Measurements from ENCODE around the gene KRTAP2-4.

Gene KRTAP2-4

DNA sequence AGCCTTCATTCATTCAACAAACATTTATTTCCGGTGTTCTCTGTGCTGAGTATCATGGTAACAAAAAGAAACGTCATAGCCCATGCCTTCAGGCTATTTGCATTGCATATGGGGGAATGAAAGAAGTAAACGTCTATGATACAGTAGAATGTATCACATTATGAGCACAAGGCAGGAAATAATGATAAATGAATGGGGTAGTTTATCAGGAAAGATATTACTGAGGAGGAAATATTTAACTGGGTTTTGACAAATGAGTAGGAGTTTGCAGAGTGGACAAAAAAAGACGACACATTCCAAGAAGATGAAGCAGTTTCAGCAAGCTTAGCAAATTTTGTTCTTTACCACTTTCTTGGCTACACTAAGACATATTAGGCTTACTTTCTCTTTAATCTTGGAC, 16.9 kb upstream of the KRTAP2-4 start:
- Histone ChIP-seq H3K4me2 (ENCODE audit: low read length) (no peak overlapping the region), H3K4me3 (ENCODE audit: low read depth, low read length, poor library complexity, severe bottlenecking) (no peak overlapping the region), H3K27me3 (ENCODE audit: insufficient read depth, low read length) (no peaks in the 10 kb centered on the region), H3K9me3 (ENCODE audit: low read length) (no peaks in the 10 kb centered on the region), H3K79me2 (ENCODE audit: insufficient read depth, low read length) (no peaks in the 10 kb centered on the region), H3K9ac (ENCODE audit: low read length) (no peak overlapping the region), H3K27ac (ENCODE audit: low read depth, low read length, poor library complexity, severe bottlenecking) (no peak overlapping the region), H3K9me2 (ENCODE audit: low read depth, low read length) (no peaks in the 10 kb centered on the region), H3K4me1 (ENCODE audit: insufficient read depth, low read length, severe bottlenecking) (no peaks in the 10 kb centered on the region), H2AFZ (ENCODE audit: low read length) (no peak overlapping the region), H3F3A (ENCODE audit: insufficient read depth, low read length) (no peaks in the 10 kb centered on the region), H4K20me1 (ENCODE audit: insufficient read depth, low read length) (no peaks in the 10 kb centered on the region), H3K36me3 (ENCODE audit: insufficient read depth, low read length) (no peaks in the 10 kb centered on the region)
- TF ChIP-seq, protein P1, sequence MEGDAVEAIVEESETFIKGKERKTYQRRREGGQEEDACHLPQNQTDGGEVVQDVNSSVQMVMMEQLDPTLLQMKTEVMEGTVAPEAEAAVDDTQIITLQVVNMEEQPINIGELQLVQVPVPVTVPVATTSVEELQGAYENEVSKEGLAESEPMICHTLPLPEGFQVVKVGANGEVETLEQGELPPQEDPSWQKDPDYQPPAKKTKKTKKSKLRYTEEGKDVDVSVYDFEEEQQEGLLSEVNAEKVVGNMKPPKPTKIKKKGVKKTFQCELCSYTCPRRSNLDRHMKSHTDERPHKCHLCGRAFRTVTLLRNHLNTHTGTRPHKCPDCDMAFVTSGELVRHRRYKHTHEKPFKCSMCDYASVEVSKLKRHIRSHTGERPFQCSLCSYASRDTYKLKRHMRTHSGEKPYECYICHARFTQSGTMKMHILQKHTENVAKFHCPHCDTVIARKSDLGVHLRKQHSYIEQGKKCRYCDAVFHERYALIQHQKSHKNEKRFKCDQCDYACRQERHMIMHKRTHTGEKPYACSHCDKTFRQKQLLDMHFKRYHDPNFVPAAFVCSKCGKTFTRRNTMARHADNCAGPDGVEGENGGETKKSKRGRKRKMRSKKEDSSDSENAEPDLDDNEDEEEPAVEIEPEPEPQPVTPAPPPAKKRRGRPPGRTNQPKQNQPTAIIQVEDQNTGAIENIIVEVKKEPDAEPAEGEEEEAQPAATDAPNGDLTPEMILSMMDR (IDR thresholded peaks at IDR 0.05; ENCODE audit: low read length): no peak
- TF ChIP-seq EZH2 (IDR thresholded peaks at IDR 0.05; ENCODE audit: borderline replicate concordance, low read length): no peak

- no peaks in the 10 kb centered on the region for H3F3A ChIP-seq (ENCODE audit: insufficient read depth, low read length)
- no peak overlapping the region for H2AFZ ChIP-seq (ENCODE audit: low read length)
- H3K4me1 ChIP-seq (ENCODE audit: insufficient read depth, low read length, severe bottlenecking): no peaks in the 10 kb centered on the region
- H3K9ac ChIP-seq (ENCODE audit: low read length): no peak overlapping the region
- no peak overlapping the region for H3K4me2 ChIP-seq (ENCODE audit: low read length)
- H3K27me3 ChIP-seq (ENCODE audit: insufficient read depth, low read length): no peaks in the 10 kb centered on the region
- H3K9me3 ChIP-seq (ENCODE audit: low read length): no peaks in the 10 kb centered on the region
- no peak overlapping the region for H3K4me3 ChIP-seq (ENCODE audit: low read depth, low read length, poor library complexity, severe bottlenecking)
- H3K36me3 ChIP-seq (ENCODE audit: insufficient read depth, low read length): no peaks in the 10 kb centered on the region
- no peaks in the 10 kb centered on the region for H3K79me2 ChIP-seq (ENCODE audit: insufficient read depth, low read length)
- no peaks in the 10 kb centered on the region for H4K20me1 ChIP-seq (ENCODE audit: insufficient read depth, low read length)
- H3K27ac ChIP-seq (ENCODE audit: low read depth, low read length, poor library complexity, severe bottlenecking): no peak overlapping the region
- TF ChIP-seq, protein P1 (IDR thresholded peaks at IDR 0.05; ENCODE audit: low read length): no peak
- TF ChIP-seq EZH2 (IDR thresholded peaks at IDR 0.05; ENCODE audit: borderline replicate concordance, low read length): no peak
- no peaks in the 10 kb centered on the region for H3K9me2 ChIP-seq (ENCODE audit: low read depth, low read length)
Measured at GRCh38 chr17:41076788-41077187, 11.1 kb upstream of the KRTAP2-4 start.

DNA sequence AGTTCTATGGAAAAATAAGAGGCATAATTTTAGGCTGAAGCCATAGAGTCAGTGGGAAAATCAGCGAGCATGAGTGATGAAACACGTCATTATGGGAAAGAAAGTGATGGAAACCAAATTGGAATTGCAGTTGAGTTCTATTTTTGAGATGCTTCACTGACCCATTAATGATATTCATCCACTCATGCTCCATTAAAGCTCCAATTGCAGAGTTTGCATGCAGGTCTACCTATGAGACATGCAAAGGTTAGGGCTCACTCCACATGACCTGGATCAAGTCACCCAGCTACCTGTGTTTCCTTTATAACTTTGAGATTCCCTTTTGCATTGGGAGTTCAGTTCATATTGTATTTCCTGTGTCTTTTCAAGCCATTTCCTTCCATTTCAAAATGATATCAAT, 8.0 kb upstream of the KRTAP2-4 start:
- no peak overlapping the region for H3K4me2 ChIP-seq (ENCODE audit: low read length)
- H3K36me3 ChIP-seq (ENCODE audit: insufficient read depth, low read length): no peaks in the 10 kb centered on the region
- H3F3A ChIP-seq (ENCODE audit: insufficient read depth, low read length): no peaks in the 10 kb centered on the region
- no peak overlapping the region for H3K9ac ChIP-seq (ENCODE audit: low read length)
- H3K4me3 ChIP-seq (ENCODE audit: low read depth, low read length, poor library complexity, severe bottlenecking): no peak overlapping the region
- no peaks in the 10 kb centered on the region for H3K9me3 ChIP-seq (ENCODE audit: low read length)
- H2AFZ ChIP-seq (ENCODE audit: low read length): no peak overlapping the region
- no peaks in the 10 kb centered on the region for H3K9me2 ChIP-seq (ENCODE audit: low read depth, low read length)
- H3K27ac ChIP-seq (ENCODE audit: low read depth, low read length, poor library complexity, severe bottlenecking): no peak overlapping the region
- H4K20me1 ChIP-seq (ENCODE audit: insufficient read depth, low read length): no peaks in the 10 kb centered on the region
- TF ChIP-seq EZH2 (IDR thresholded peaks at IDR 0.05; ENCODE audit: borderline replicate concordance, low read length): no peak
- TF ChIP-seq, protein P1 (IDR thresholded peaks at IDR 0.05; ENCODE audit: low read length): no peak
- H3K4me1 ChIP-seq (ENCODE audit: insufficient read depth, low read length, severe bottlenecking): no peaks in the 10 kb centered on the region
- H3K27me3 ChIP-seq (ENCODE audit: insufficient read depth, low read length): no peaks in the 10 kb centered on the region
- no peaks in the 10 kb centered on the region for H3K79me2 ChIP-seq (ENCODE audit: insufficient read depth, low read length)
